Coronary artery (tissue), 2 donors: ENCODE measurements around the gene NAV2.

Source experiments
- DNase-seq: peaks from one replicate; pipeline ENCODE4 v3.0.0-alpha.2; 2017; ENCODE audit warnings: low spot score
- H3K27ac ChIP-seq, 2 donors: fragments of 200-600 bp; sonication (generic); one replicate each; pipeline ENCODE4 v1.5.1; 2016 to 2019
- H3K4me3 ChIP-seq: fragments of 200-600 bp; sonication (generic); 2 replicates; pipeline ENCODE4 v1.5.1; 2016; ENCODE audit warnings: mild to moderate bottlenecking, moderate library complexity
- CTCF ChIP-seq: fragments of 200-600 bp; sonication (generic); IDR thresholded peaks from one replicate; pipeline ENCODE4 v1.5.1; 2019; ENCODE audit warnings: antibody characterized with exemption

The NAV2 gene

GRCh38 chr11:20027556-20028013, 314.9 kb downstream of the NAV2 start:
- H3K27ac ChIP-seq: no peak overlapping the region
- no peak overlapping the region for H3K4me3 ChIP-seq
- DNase-seq: no peak
- TF ChIP-seq CTCF: no peak

- Histone ChIP-seq H3K27ac (no peak overlapping the region), H3K4me3 (no peak overlapping the region)
- no peak for TF ChIP-seq CTCF
- DNase-seq: no peak
These were observed 316.6 kb downstream of the NAV2 start for GRCh38 chr11:20029193-20029592.

- no peak overlapping the region for H3K27ac ChIP-seq
- no peak for TF ChIP-seq CTCF
- DNase-seq: no peak
These were observed 317.8 kb downstream of the NAV2 start for GRCh38 chr11:20030472-20030871.

GRCh38 chr11:20031155-20032001, 318.7 kb downstream of the NAV2 start:
- no peak for DNase-seq
- Histone ChIP-seq H3K27ac (no peak overlapping the region), H3K4me3 (no peak overlapping the region)
- TF ChIP-seq CTCF: no peak

More at GRCh38 chr11:20030472-20030871, 317.8 kb downstream of the NAV2 start:
- no peak overlapping the region for H3K4me3 ChIP-seq

GRCh38 chr11:20032127-20032526, 319.5 kb downstream of the NAV2 start:
- no peak for DNase-seq
- no peak for TF ChIP-seq CTCF
- Histone ChIP-seq H3K27ac (no peak overlapping the region), H3K4me3 (no peak overlapping the region)

- H3K27ac ChIP-seq: no peak overlapping the region
These were observed 320.1 kb downstream of the NAV2 start for GRCh38 chr11:20032577-20033260.

More at GRCh38 chr11:20032577-20033260, 320.1 kb downstream of the NAV2 start:
- DNase-seq: no peak
- H3K4me3 ChIP-seq: no peak overlapping the region
- TF ChIP-seq CTCF: no peak
